Activated naive CD8-positive, alpha-beta T cell treated with anti-CD3 and anti-CD28 coated beads, Interleukin-2, amount 50 U/mL, for 16 hours (primary cell): ENCODE measurements around the gene COL4A2.

Source experiments
- DNase-seq: peaks from one replicate; pipeline ENCODE4 v3.0.0-alpha.2; 2020; ENCODE audit warnings: low read depth, low spot score

The COL4A2 gene

GRCh38 chr13:110272227-110272626 lies 34.9 kb upstream of the COL4A2 start:
- no peak for DNase-seq

- no peak for DNase-seq
Measured at GRCh38 chr13:110272651-110273050, 34.4 kb upstream of the COL4A2 start.

- DNase-seq: no peak
Measured at GRCh38 chr13:110273254-110273653, 33.8 kb upstream of the COL4A2 start.

- no peak for DNase-seq
Measured at GRCh38 chr13:110274687-110275086, 32.4 kb upstream of the COL4A2 start.

- DNase-seq: no peak
Measured at GRCh38 chr13:110275931-110276552, 31.0 kb upstream of the COL4A2 start.

GRCh38 chr13:110276553-110276950 lies 30.5 kb upstream of the COL4A2 start:
- DNase-seq: no peak

GRCh38 chr13:110277357-110277975 lies 29.6 kb upstream of the COL4A2 start:
- DNase-seq: no peak

GRCh38 chr13:110278859-110279258 lies 28.2 kb upstream of the COL4A2 start:
- no peak for DNase-seq

- no peak for DNase-seq
Measured at GRCh38 chr13:110279684-110280083, 27.4 kb upstream of the COL4A2 start.

GRCh38 chr13:110280231-110280813 lies 26.8 kb upstream of the COL4A2 start:
- no peak for DNase-seq

GRCh38 chr13:110280985-110281688 lies 25.9 kb upstream of the COL4A2 start:
- no peak for DNase-seq

GRCh38 chr13:110281736-110282135 lies 25.3 kb upstream of the COL4A2 start:
- no peak for DNase-seq

GRCh38 chr13:110282316-110282841 lies 24.7 kb upstream of the COL4A2 start:
- no peak for DNase-seq

GRCh38 chr13:110283736-110284517 lies 23.2 kb upstream of the COL4A2 start:
- DNase-seq: no peak

GRCh38 chr13:110284779-110285484 lies 22.2 kb upstream of the COL4A2 start:
- no peak for DNase-seq

GRCh38 chr13:110285991-110286832 lies 20.9 kb upstream of the COL4A2 start:
- no peak for DNase-seq

GRCh38 chr13:110286833-110287819 lies 20.0 kb upstream of the COL4A2 start:
- no peak for DNase-seq

- no peak for DNase-seq
Measured at GRCh38 chr13:110289174-110289573, 17.9 kb upstream of the COL4A2 start.

GRCh38 chr13:110289661-110290060 lies 17.4 kb upstream of the COL4A2 start:
- DNase-seq: no peak
